ENCODE data around the gene TEX26. TPM values are rescaled to one million over a fixed set of nuclear protein-coding genes. Genes with fewer than 3 reads are reported as not detected.

TEX26 gene
- polyA plus RNA-seq, 2 of the 4 experiments (the other 2 are of a cell fraction), result not detected

DNA sequence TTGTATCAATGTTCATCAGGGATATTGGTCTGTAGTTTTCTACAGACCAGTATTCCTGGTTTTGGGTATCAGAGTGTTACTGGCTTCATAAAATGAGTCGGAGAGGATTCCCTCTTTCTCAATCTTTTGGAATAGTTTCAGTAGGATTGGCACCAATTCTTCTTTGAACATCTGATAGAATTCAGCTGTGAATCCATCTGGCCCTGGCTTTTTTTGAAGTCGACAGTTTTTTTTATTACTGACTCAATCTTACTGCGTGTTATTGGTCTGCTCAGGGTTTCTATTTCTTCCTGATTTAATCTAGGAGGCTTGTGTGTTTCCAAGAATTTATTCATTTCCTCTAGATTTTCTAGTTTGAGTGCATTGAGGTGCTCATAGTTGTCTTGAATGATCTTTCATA lies 11.4 kb downstream of the TEX26 start:
- CTCF ChIA-PET, result no interaction called here
- Histone ChIP-seq H3K27ac (no peak overlapping the region), H3K9me3 (0 out of 3 replicates have a peak, but pooled peaks cover 3% of the 10 kb centered on the region), H3K4me3 (no peak overlapping the region), H3K4me2 (no peak overlapping the region), H3K4me1 (no peaks in the 10 kb centered on the region)
- TF ChIP-seq EHF (CRISPR knock-in tag; IDR thresholded peaks at IDR 0.05) (no peak), FOSL2 (IDR thresholded peaks at IDR 0.05) (no peak), FOSL2 (CRISPR knock-in tag; IDR thresholded peaks at IDR 0.05) (no peak), PBX3 (IDR thresholded peaks at IDR 0.05) (no peak), RCOR1 (IDR thresholded peaks at IDR 0.05; ENCODE audit: low read depth, low read length) (no peak), HDAC2 (IDR thresholded peaks at IDR 0.05) (no peak), HES2 (IDR thresholded peaks at IDR 0.05) (no peak), NR3C1 (IDR thresholded peaks at IDR 0.05) (no peak), HEYL (CRISPR knock-in tag; IDR thresholded peaks at IDR 0.05) (no peak), FOSB (CRISPR knock-in tag; IDR thresholded peaks at IDR 0.05) (no peak), ZC3H11A (IDR thresholded peaks at IDR 0.05) (no peak), MYC (IDR thresholded peaks at IDR 0.05; ENCODE audit: borderline replicate concordance, low read length) (no peak), CBX2 (IDR thresholded peaks at IDR 0.05; ENCODE audit: borderline replicate concordance, low read depth) (no peak), SREBF2 (IDR thresholded peaks at IDR 0.05) (no peak), NFE2L2 (conservative IDR thresholded peaks at IDR 0.05; ENCODE audit: low read length) (no peak), CHD2 (IDR thresholded peaks at IDR 0.05; ENCODE audit: low read length, partially characterized antibody) (no peak), ZNF302 (CRISPR knock-in tag; IDR thresholded peaks at IDR 0.05) (no peak), EHMT2 (IDR thresholded peaks at IDR 0.05; ENCODE audit: low read depth) (no peak), MAFK (IDR thresholded peaks at IDR 0.05; ENCODE audit: partially characterized antibody) (no peak), KDM1A (IDR thresholded peaks at IDR 0.05; ENCODE audit: low read depth) (no peak), NPAS2 (CRISPR knock-in tag; IDR thresholded peaks at IDR 0.05; ENCODE audit: borderline replicate concordance) (no peak)
- FAIRE-seq (no peak), ATAC-seq (no peak), DNase-seq (ENCODE audit: low read depth in 1 of 2, low spot score in 1 of 2) (no peak)
- POLR2A ChIA-PET, result no interaction called here
- 22% methylated on average over 3 of the region's 3 CpGs for WGBS (ENCODE audit: missing lambda C conversion rate)

DNA sequence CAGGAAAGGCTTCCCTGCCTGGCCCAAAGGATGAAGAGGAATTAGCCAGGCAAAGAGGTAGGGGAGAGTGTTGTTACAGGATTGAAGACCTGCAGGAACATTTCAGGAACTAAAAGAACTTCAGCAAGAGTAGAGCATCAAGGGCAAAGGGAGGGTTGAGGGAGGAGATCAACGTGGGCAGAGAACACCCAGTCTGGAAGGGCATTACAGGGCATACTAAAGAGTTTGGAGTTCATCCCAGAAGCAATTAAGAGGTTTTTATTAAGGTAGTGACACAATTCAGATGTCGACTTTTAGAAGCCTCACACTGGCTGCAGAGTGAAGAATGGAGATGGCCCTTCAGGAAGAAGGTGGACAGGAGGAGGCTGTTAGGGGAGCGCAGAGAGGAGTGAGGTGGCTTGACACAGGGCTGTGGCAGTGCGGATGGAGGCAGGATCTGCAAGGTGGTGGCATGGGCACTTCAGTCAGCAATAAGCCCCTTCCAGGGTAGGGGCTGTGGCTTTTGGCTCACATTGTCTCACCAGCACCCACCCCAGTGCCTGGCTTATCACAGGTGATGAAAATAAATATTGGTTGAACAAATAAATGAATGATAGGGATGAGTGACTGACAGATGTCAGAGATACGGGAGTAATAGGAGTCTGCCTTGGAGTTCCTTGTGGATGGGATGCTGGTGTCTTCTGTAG lies 24.9 kb downstream of the TEX26 start:
- no peak for TF ChIP-seq HOXB13 (CRISPR knock-in tag; IDR thresholded peaks at IDR 0.05; ENCODE audit: low read depth)
- TF ChIP-seq PBX3 (IDR thresholded peaks at IDR 0.05), result no peak
- TF ChIP-seq HOXB5 (CRISPR knock-in tag; IDR thresholded peaks at IDR 0.05), result no peak
- H3K9me3 ChIP-seq, result peaks cover 6% of the 10 kb centered on the region; the same call in 1 of the 3 replicates
- 22% methylated on average over 5 of the region's 5 CpGs for WGBS (ENCODE audit: missing lambda C conversion rate)
- ATAC-seq (no peak), FAIRE-seq (no peak), DNase-seq (ENCODE audit: low read depth in 1 of 2, low spot score in 1 of 2) (no peak)
- ChIA-PET POLR2A (no interaction called here), CTCF (interaction anchor here (1.2 kb wide), 1 partner anchor 13 kb away, joined by 3 read pairs; no protein-coding TSS in a partner anchor)
- H3K4me2 ChIP-seq, result no peak overlapping the region
- H3K27ac ChIP-seq, result no peak overlapping the region
- no peak overlapping the region for H3K4me3 ChIP-seq
- no peaks in the 10 kb centered on the region for H3K4me1 ChIP-seq

- H3K4me2 ChIP-seq, result no peak overlapping the region
- peaks cover 6% of the 10 kb centered on the region; the same call in 1 of the 3 replicates for H3K9me3 ChIP-seq
- DNase-seq (ENCODE audit: low read depth in 1 of 2, low spot score in 1 of 2), result no peak
- TF ChIP-seq PBX3 (IDR thresholded peaks at IDR 0.05) (no peak), EP300 (IDR thresholded peaks at IDR 0.05) (no peak)
- no peak for FAIRE-seq
- no peaks in the 10 kb centered on the region for H3K4me1 ChIP-seq
- ChIA-PET POLR2A (interaction anchor here (0.6 kb wide), 1 partner anchor 26 kb away, joined by 3 read pairs; no protein-coding TSS in a partner anchor), CTCF (no interaction called here)
- no peak overlapping the region for H3K4me3 ChIP-seq
- H3K27ac ChIP-seq, result no peak overlapping the region
- ATAC-seq, result no peak
- WGBS (ENCODE audit: missing lambda C conversion rate), result 0% methylated on average over 1 of the region's 1 CpG
Measured at GRCh38 chr13:30959678-30960077, 27.2 kb downstream of the TEX26 start.

All from A549 (cell line).